Measurements from ENCODE around the gene SENP7. TPM values are rescaled to one million over a fixed set of nuclear protein-coding genes. Genes with fewer than 3 reads are reported as not detected.

Gene SENP7
- total RNA-seq, 1 experiment from 2014 or later = 7.9 TPM

DNA sequence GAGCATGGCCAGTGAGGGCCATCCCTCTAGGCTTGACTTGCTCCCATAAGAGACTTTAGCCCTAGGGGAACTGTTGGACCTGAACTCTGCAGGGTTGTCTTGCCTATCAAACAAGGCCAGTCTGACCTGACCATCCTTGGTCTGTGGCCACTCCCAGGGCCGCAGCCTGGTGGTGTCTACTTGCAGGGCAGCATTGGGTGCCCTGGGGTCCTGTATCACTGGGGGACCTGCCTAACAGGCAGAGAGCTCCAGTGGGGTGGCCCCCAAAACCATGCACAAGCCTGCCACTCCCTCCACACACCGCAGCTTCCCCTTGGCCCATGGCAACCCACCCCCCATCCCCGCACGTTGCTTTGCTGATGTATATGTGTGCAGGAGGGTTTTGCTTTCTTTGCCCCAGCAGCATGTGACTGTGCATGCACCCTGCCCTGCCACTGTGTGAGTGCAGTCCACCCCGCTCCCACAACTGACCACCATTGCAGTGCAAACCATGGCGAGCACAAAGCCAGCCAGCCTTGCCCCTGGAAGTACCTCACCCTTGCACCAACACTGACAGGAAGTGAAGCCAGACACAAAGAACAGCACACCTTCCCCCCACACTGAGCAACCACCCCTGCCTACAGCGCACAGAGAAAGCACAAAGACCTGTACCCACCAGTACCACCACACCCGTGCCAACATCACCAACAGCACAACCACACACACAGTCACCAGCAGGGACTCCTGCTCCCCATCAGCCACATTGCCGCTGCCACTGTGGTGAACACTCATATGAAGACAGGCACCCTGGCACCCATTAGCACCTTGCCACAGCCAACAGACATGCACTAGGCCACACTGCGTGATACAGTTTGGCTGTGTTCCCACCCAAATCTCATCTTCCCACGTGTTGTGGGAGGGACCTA, 88.8 kb downstream of the SENP7 start:
- ChIA-PET POLR2A (no interaction called here), RAD21 (ENCODE audit: low non-redundant PET in 1 of 2, low total read pairs in 2 of 2, uncharacterized antibody in 2 of 2, unreplicated experiment in 2 of 2) (no interaction called here), CTCF (no interaction called here)
- H3K4me1 ChIP-seq (ENCODE audit: control insufficient read depth in 1 of 2, insufficient read depth in 2 of 2, low read length in 2 of 2) = no peaks in the 10 kb centered on the region
- no peak for ATAC-seq
- no peak for DNase-seq (ENCODE audit: low read depth, low spot score)
- H3K36me3 ChIP-seq (ENCODE audit: control insufficient read depth in 1 of 2, insufficient read depth in 2 of 2, low read length in 2 of 2) = no peaks in the 10 kb centered on the region
- H3K4me3 ChIP-seq (replicated peaks in 1 of 2; ENCODE audit: low read depth in 1 of 2, low read length in 2 of 2) = no peak overlapping the region
- H3K27me3 ChIP-seq (ENCODE audit: insufficient read depth, low read length) = no peaks in the 10 kb centered on the region
- H3K79me2 ChIP-seq (ENCODE audit: insufficient read depth, low read length) = no peaks in the 10 kb centered on the region
- TF ChIP-seq SRF (IDR thresholded peaks at IDR 0.05; ENCODE audit: low read depth) (no peak), SIN3A (IDR thresholded peaks at IDR 0.05; ENCODE audit: low read depth) (no peak), EZH2 (IDR thresholded peaks at IDR 0.05) (no peak), ELF1 (IDR thresholded peaks at IDR 0.05; ENCODE audit: borderline replicate concordance, low read depth) (no peak), FOSL1 (IDR thresholded peaks at IDR 0.05; ENCODE audit: low read depth) (no peak), YY1 (IDR thresholded peaks at IDR 0.05; ENCODE audit: extremely low read depth, insufficient replicate concordance, low read depth, low read length) (no peak), SP1 (IDR thresholded peaks at IDR 0.05; ENCODE audit: low read depth) (no peak), POLR2A (IDR thresholded peaks at IDR 0.05; ENCODE audit: borderline replicate concordance, extremely low read depth, insufficient read depth, insufficient read length) (no peak), CBX3 (IDR thresholded peaks at IDR 0.05; ENCODE audit: low read depth) (no peak), EZH2phosphoT487 (IDR thresholded peaks at IDR 0.05; ENCODE audit: borderline replicate concordance) (no peak), ZFX (IDR thresholded peaks at IDR 0.05) (no peak), ZNF274 (IDR thresholded peaks at IDR 0.05; ENCODE audit: low read depth, low read length) (no peak)
- TF ChIP-seq, protein P1, sequence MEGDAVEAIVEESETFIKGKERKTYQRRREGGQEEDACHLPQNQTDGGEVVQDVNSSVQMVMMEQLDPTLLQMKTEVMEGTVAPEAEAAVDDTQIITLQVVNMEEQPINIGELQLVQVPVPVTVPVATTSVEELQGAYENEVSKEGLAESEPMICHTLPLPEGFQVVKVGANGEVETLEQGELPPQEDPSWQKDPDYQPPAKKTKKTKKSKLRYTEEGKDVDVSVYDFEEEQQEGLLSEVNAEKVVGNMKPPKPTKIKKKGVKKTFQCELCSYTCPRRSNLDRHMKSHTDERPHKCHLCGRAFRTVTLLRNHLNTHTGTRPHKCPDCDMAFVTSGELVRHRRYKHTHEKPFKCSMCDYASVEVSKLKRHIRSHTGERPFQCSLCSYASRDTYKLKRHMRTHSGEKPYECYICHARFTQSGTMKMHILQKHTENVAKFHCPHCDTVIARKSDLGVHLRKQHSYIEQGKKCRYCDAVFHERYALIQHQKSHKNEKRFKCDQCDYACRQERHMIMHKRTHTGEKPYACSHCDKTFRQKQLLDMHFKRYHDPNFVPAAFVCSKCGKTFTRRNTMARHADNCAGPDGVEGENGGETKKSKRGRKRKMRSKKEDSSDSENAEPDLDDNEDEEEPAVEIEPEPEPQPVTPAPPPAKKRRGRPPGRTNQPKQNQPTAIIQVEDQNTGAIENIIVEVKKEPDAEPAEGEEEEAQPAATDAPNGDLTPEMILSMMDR (IDR thresholded peaks at IDR 0.05 in 2 of 3, conservative IDR thresholded peaks at IDR 0.05 in 1 of 3; ENCODE audit: borderline replicate concordance in 1 of 3, insufficient read depth in 1 of 3, low read depth in 2 of 3, low read length in 2 of 3) = no peak
- TF ChIP-seq, protein P2, sequence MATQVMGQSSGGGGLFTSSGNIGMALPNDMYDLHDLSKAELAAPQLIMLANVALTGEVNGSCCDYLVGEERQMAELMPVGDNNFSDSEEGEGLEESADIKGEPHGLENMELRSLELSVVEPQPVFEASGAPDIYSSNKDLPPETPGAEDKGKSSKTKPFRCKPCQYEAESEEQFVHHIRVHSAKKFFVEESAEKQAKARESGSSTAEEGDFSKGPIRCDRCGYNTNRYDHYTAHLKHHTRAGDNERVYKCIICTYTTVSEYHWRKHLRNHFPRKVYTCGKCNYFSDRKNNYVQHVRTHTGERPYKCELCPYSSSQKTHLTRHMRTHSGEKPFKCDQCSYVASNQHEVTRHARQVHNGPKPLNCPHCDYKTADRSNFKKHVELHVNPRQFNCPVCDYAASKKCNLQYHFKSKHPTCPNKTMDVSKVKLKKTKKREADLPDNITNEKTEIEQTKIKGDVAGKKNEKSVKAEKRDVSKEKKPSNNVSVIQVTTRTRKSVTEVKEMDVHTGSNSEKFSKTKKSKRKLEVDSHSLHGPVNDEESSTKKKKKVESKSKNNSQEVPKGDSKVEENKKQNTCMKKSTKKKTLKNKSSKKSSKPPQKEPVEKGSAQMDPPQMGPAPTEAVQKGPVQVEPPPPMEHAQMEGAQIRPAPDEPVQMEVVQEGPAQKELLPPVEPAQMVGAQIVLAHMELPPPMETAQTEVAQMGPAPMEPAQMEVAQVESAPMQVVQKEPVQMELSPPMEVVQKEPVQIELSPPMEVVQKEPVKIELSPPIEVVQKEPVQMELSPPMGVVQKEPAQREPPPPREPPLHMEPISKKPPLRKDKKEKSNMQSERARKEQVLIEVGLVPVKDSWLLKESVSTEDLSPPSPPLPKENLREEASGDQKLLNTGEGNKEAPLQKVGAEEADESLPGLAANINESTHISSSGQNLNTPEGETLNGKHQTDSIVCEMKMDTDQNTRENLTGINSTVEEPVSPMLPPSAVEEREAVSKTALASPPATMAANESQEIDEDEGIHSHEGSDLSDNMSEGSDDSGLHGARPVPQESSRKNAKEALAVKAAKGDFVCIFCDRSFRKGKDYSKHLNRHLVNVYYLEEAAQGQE (IDR thresholded peaks at IDR 0.05; ENCODE audit: low read depth) = no peak
- TF ChIP-seq, protein P3, sequence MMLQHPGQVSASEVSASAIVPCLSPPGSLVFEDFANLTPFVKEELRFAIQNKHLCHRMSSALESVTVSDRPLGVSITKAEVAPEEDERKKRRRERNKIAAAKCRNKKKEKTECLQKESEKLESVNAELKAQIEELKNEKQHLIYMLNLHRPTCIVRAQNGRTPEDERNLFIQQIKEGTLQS (IDR thresholded peaks at IDR 0.05) = no peak
- H3K9ac ChIP-seq (ENCODE audit: low read length) = no peak overlapping the region
- H3K4me2 ChIP-seq (ENCODE audit: low read length) = no peak overlapping the region
- H3K27ac ChIP-seq (ENCODE audit: low read depth, low read length) = no peak overlapping the region
- no peak overlapping the region for H2AFZ ChIP-seq (ENCODE audit: low read depth, low read length, poor library complexity, severe bottlenecking)
- H3K9me2 ChIP-seq (ENCODE audit: insufficient read depth) = no peaks in the 10 kb centered on the region
- no peaks in the 10 kb centered on the region for H3K9me3 ChIP-seq (ENCODE audit: control insufficient read depth in 1 of 2, insufficient read depth in 1 of 2, low read depth in 1 of 2, low read length in 2 of 2)
- no peaks in the 10 kb centered on the region for H4K20me1 ChIP-seq (ENCODE audit: insufficient read depth)
- intact Hi-C loops (cut with micrococcal nuclease) = no loop called here
- BruUV-seq (replicated peaks) = no TSS peak
